Activated CD8-positive, alpha-beta memory T cell treated with anti-CD3 and anti-CD28 coated beads for 1 hour (primary cell): Measurements from ENCODE around the gene FAF1.
A peak's percentile ranks its signal among the peaks of the same experiment; 100 is the strongest.
"Not testable (repeated sequence)": the region's sequence is repeated elsewhere in the genome, so short reads cannot be mapped to it uniquely, and the experiment has no call there.

Experiments
- DNase-seq, 2 donors: peaks; one replicate each; pipeline ENCODE4 v3.0.0-alpha.2; 2020; ENCODE audit warnings: low read depth in 1 of 2; ENCODE audit errors: extremely low read depth in 1 of 2

FAF1 gene

DNA sequence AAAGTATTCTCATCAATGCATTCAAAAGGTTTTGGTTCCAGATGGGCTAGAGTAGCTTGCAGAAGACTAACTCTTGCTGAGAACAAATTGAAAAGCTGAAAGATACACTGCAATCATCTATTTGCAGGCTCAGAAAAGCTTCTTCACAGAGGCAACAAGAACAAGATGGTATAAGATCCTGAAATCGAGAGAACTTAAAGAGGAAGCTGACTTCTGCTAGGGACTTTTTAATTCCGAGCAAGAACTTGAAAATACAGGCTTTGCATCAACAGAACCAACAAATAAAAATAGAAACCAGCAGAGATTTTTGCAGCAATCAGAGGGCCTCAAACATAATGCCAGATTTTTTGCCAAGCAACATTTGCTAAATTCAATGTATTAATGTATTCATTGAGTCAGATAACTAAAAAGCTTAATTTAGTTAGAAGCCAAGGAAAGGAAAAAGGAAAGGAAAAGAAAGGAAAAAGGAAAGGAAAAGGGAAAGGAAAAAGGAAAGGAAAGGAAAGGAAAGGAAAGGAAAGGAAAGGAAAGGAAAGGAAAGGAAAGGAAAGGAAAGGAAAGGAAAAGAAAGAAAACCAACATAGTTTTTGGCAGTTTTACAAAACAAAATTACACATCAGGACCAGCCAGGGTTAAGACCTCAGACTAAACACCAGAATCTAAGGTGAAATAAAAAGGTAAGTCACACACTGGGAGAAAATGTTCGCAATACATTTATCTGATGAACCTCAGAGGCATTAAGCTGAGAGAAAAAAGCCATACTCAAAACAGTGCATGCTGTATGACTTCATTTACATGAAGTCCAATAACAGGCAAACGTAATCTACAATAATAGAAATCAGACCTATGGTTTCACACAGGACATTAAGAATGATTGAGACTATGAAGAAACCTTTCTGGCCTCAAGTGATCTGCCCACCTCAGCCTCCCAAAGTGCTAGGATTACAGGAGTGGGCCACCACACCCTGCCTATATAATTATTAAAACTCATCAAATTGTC, 42.6 kb downstream of the FAF1 start:
- no peak for DNase-seq

DNA sequence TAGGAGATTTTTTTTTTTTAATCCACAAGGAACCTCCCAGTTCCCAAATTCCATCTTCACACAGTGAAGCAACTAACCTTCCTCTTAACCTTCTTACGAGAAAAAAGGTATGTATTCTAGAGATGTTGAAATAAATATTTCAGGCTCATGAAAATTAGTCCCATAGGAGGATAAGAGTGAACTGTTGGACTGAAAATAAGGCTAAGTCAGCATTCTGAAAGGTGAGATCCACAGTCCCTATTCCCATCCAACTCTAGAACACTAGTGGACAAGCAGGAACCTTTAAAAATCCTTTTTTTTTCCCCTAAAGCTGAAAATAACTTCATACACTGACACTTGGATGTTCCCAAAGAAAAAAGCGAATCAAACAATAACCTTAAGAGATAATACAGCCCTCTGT, 44.4 kb downstream of the FAF1 start:
- no peak for DNase-seq

DNA sequence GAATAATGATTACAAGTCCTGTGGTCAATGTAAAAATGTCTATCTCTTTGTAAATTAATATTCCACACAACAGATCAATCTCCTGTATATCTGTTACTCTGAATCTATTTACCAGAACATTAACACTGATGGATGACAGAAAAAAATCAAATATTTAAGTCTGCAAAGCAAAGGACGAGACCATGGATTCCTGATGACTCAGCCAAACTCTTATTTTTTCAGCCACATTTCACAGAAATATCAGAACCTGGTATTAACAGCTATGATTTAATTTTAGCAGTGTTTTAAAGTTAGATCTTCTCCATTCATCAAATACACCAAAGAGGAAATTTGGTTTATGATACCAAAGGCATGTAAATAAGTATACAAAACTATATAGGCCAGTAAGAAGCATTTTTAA, 46.1 kb downstream of the FAF1 start:
- DNase-seq = no peak

DNA sequence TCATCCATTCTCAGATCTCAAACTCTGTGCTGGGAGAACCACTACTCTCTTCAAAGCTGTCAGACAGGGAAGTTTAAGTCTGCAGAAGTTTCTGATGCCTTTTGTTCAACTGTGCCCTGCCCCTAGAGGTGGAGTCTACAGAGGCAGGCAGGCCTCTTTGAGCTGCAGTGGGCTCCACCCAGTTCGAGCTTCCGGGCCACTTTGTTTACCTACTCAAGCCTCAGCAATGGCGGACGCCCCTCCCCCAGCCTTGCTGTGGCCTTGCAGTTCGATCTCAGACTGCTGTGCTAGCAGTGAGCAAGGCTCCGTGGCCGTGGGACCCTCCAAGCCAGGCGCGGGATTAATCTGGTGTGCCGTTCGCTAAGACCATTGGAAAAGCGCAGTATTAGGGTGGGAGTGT, 49.7 kb downstream of the FAF1 start:
- not testable (repeated sequence) for DNase-seq

DNA sequence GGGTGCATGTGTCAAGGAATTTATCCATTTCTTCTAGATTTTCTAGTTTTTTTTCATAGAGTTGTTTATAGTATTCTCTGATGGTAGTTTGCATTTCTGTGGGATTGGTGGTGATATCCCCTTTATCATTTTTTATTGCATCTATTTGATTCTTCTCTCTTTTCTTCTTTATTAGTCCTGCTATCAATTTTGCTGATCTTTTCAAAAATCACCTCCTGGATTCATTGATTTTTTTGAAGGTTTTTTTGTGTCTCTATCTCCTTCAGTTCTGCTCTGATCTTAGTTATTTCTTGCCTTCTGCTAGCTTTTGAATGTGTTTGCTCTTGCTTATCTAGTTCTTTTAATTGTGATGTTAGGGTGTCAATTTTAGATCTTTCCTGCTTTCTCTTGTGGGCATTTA, 52.5 kb downstream of the FAF1 start:
- not testable (repeated sequence) for DNase-seq

DNA sequence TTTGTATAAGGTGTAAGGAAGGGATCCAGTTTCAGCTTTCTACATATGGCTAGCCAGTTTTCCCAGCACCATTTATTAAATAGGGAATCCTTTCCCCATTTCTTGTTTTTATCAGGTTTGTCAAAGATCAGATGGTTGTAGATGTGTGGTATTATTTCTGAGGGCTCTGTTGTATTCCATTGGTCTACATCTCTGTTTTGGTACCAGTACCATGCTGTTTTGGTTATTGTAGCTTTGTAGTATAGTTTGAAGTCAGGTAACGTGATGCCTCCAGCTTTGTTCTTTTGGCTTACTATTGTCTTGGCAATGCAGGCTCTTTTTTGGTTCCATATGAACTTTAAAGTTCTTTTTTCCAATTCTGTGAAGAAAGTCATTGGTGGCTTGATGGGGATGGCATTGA, 54.0 kb downstream of the FAF1 start:
- not testable (repeated sequence) for DNase-seq

DNA sequence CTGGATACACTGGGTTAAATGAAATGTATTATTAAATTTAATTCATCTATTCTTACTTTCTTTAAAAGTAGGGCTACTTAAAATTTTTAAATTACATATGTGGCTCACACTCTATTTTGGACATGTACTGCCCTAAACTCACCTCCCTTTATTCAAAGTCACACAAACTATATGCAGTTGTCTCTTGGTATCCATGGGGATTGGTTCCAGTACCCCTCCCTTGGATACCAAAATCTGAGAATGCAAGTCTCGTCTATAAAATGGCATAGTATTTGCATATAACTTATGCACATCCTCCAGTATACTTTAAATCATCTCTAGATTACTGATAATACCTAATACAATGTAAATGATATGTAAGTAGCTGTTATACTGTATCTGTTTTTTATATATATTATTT, 57.6 kb downstream of the FAF1 start:
- no peak for DNase-seq

DNA sequence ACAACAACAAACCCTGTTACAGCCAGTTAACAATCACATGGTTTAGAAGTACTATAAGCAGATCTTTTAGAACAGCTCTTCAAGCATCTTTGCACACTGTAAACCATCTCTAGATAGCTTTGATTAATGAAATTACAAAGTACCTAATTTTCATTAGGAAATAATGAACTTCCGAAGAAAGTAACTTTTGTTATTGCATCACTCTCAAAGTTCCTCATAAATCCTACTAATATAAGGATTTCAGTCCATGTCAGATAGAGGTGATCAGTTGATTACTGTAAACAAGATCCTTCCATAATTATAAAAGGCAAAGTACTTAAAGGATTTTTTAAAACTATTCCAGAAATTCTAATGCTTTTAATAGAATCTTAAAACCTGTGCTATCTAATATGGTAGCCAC, 58.2 kb downstream of the FAF1 start:
- DNase-seq = no peak

DNA sequence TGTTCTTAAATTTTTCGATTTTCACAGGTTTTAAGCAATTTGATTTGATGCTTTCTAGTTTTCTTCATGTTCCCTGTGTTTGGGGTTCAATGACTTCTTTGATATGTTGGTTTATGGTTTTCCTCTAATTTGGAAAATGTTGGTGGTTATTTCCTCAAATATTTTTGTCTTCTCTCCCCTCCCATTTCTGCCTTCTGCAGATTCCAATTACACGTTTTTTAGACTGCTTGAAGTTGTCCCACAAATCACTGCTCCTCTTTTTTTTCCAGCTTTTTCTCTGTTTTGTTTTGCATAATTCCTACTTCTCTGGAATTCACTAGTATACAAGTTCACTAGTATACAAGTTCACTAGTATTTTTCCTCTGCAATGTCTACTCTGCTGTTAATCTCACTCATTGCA, 61.3 kb downstream of the FAF1 start:
- no peak for DNase-seq

DNA sequence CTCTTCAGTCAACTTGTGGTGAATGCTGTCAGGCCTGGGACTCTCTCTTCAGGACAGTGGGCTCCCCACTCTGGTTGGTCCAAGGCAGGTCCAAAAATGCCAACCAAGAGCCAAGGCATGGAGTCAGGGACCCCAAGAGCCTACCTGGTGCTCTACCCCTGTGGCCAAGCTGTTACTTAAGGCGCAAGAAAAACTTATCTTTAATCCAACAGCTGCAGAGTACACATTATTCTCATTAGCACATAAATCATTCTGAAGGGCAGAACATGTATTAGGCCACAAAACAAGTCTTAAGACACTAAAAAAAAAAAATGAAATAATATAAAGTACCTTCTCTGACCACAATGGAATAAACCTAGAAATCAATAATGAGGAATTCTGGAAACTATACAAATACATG, 65.7 kb downstream of the FAF1 start:
- no peak for DNase-seq

DNA sequence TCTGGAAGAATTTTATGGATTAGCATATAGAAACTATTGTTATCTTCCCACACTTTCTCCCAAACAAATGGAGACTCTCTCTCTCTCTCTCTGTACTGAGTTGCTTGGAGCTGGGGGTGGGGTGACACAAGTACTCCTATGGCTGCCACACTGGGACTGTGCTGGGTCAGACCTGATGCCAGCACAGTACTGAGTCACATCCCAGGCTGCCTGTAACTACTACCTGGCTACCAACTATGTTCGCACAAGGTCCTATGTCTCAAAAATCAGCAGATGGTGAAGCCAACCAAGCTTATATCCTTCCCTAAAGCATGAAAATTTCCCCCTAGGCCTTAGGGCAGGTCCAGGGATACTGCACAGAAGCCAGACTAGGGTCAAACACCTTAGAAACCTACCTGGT, 66.6 kb downstream of the FAF1 start:
- DNase-seq = no peak

DNA sequence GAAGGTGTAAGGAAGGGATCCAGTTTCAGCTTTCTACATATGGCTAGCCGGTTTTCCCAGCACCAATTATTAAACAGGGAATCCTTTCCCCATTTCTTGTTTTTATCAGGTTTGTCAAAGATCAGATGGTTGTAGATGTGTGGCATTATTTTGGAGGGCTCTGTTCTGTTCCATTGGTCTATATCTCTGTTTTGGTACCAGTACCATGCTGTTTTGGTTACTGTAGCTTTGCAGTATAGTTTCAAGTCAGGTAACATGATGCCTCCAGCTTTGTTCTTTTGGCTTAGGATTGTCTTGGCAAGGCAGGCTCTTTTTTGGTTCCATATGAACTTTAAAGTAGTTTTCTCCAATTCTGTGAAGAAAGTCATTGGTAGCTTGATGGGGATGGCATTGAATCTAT, 72.5 kb downstream of the FAF1 start:
- not testable (repeated sequence) for DNase-seq

DNA sequence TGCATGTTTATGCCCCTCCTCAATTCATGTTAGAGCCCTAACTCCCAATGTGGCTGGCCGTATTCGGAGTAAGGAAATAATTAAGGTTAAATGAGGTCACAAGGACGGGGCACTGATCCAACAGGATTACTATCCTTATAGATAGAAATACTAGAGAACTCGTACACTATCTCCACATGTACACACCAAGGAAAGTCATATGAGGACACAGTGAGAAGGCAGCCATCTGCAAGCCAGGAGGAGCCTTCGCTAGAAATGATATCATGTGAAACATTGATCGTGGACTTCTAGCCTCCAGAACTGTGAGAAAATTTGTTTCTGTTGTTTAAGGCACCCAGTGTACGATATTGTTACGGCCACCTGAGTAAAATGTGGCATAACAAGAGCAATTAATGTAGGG, 79.7 kb downstream of the FAF1 start:
- no peak for DNase-seq

DNA sequence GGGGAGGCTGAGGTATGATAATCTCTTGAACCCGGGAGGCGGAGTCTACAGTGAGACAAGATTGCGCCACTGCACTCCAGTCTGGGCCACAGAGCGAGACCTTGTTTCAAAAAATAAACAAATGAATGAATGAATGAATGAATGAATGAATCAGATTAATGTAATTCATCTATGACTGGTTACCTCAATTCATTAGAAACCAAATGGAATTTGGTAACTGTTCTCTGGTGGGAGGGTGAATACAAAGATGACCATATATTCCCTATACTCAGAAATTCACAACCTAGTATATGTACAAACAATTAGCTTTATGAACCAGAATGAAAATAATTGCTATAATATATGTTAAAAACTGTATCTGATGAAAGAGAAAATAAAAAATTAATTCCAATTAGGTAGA, 80.9 kb downstream of the FAF1 start:
- no peak for DNase-seq

DNA sequence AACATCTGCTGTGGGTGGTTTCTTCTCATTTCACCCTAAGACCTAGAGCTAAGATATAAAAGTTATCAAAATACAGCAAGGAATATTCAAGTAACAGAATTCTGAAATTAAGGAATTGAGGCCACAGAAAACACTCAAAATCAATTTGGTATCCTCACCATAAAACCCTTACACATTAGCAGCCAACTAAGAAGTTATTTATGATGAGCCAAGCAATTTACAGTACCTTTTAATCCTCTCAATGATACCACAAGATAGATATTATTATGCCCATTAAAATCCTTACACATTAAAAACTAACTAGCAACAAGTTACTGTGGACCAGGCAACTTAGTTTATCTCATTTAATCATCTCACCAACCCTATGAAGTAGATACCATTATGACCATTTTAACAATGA, 81.6 kb downstream of the FAF1 start:
- no peak for DNase-seq

DNA sequence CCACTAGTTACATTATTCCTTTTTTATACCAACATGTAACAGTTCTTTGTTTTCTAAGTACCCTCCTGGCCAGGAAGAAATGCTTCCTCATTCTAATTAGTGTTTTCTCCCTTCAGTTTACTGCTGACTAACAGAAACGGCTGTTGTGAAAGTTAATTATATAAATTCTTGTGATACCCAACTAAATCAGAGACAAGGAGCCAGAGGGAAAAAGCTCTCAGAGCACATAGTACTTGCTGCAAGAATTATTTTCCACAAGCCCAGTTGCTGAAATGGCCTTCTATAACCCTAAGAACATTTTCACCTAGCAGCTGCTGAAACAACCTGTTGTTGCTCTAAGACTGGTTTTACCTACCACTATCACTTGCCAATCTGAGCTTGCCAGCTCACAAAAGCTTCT, 82.4 kb downstream of the FAF1 start:
- DNase-seq = no peak

DNA sequence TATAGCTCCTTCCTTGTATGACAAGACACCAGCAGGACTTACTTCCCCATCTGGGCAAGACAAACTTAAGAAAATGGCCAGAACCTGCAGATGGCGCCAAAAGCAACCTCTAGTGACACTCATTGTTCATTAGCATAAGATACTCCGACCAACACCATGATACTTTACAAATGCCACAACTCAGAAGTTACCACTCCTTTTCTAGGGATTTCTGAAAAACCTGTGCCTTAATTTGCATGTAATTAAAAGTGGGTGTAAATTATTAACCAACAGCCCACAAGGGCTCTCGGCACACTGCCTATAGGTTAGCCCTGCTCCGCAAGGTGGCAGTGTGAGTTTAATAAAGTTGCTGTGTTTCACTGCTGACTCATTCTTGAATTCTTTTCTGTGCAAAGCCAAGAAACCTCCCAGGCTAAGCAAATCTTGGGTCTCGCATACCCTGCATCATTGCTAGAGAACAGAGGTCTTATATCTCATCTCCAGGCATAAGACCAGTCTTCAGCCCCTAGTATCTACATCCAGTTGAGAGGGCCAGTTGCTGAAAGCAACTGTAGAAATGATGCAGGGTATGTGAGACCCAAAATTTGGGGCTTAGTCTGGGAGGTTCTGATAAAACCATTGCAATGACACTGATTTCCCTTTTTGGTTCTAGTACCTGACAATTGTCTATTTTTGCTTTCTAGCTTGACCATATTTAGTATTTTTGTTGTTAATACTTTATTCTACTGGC, 86.4 kb downstream of the FAF1 start:
- peak in 1 of 2 donors; percentile 31 for DNase-seq

DNA sequence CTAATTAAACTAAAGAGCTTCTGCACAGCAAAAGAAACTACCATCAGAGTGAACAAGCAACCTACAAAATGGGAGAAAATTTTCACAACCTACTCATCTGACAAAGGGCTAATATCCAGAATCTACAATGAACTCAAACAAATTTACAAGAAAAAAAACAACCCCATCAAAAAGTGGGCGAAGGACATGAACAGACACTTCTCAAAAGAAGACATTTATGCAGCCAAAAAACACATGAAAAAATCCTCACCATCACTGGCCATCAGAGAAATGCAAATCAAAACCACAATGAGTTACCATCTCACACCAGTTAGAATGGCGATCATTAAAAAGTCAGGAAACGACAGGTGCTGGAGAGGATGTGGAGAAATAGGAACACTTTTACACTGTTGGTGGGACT, 95.2 kb downstream of the FAF1 start:
- DNase-seq = not testable (repeated sequence)

DNA sequence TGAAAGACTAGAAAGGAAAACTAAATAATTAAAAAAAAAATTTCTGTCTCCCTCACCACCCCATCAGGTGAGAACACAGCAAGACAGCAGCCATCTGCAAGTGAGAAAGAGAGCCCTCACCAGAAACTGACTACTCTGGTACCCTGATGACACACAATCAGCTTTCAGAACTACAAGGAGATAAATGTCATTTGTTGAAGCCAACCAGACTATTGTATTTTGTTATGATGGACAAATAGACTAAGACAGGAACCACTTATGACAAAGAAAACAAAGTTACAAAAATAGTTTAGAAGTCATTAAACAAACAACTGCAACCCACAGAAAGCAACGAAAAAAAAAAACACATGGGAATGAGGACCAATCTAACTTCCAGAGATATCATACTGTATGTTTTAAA, 98.3 kb downstream of the FAF1 start:
- no peak for DNase-seq

DNA sequence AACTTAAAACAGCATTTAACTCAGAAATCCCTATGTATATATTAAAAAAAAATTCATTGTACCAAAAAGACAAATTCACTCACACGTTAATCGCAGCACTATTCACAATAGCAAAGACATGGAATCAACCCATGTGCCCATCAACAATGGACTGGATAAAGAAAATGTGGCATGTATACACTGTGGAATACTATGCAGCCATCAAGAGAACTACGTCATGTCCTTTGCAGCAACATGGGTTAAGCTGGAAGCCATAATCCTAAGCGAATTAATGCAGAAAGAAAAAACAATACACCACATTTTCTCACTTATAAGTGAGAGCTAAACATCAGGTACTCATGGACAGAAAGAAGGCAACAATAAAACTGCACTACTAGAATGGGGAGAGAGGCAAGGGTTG, 99.4 kb downstream of the FAF1 start:
- no peak for DNase-seq

DNA sequence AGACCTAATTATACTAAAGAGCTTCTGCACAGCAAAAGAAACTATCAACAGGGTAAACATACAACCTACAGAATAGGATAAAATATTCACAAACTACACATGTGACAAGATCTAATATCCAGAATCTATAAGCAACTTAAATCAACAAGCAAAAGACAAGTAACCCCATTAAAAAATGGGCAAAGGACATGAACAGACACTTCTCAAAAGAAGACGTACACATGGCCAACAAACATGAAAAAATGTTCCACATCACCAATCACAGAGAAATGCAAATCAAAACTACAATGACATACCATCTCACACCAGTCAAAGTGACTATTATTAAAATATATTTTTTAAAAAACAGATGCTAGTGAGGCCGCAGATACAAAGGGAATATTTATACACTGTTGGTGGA, 99.8 kb downstream of the FAF1 start:
- no peak for DNase-seq

DNA sequence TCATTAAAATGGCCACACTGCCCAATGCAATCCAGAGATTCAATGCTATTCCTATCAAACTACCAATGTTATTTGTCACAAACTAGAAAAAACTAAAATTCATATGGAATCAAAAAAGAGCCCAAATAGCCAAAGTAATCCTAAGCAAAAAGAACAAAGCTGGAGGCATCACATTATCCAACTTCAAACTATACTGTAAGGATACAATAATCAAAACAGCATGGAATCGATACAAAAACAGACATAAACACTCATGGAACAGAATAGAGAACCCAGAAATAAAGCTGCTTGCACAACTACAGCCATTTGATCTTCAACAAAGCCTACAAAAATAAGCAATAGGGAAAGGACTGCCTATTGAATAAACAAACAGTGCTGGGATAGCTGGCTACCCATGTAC, 100.4 kb downstream of the FAF1 start:
- DNase-seq = no peak
